EL (cell line): ENCODE results near the gene SYNPO2L.
A peak's percentile ranks its signal among the peaks of the same experiment; 100 is the strongest.
"Not testable (repeated sequence)": the region's sequence is repeated elsewhere in the genome, so short reads cannot be mapped to it uniquely, and the experiment has no call there.

Experiments
- DNase-seq: peaks from one replicate; pipeline ENCODE4 v3.0.0-alpha.2; 2016

The SYNPO2L gene, protein sequence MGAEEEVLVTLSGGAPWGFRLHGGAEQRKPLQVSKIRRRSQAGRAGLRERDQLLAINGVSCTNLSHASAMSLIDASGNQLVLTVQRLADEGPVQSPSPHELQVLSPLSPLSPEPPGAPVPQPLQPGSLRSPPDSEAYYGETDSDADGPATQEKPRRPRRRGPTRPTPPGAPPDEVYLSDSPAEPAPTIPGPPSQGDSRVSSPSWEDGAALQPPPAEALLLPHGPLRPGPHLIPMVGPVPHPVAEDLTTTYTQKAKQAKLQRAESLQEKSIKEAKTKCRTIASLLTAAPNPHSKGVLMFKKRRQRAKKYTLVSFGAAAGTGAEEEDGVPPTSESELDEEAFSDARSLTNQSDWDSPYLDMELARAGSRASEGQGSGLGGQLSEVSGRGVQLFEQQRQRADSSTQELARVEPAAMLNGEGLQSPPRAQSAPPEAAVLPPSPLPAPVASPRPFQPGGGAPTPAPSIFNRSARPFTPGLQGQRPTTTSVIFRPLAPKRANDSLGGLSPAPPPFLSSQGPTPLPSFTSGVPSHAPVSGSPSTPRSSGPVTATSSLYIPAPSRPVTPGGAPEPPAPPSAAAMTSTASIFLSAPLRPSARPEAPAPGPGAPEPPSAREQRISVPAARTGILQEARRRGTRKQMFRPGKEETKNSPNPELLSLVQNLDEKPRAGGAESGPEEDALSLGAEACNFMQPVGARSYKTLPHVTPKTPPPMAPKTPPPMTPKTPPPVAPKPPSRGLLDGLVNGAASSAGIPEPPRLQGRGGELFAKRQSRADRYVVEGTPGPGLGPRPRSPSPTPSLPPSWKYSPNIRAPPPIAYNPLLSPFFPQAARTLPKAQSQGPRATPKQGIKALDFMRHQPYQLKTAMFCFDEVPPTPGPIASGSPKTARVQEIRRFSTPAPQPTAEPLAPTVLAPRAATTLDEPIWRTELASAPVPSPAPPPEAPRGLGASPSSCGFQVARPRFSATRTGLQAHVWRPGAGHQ

DNA sequence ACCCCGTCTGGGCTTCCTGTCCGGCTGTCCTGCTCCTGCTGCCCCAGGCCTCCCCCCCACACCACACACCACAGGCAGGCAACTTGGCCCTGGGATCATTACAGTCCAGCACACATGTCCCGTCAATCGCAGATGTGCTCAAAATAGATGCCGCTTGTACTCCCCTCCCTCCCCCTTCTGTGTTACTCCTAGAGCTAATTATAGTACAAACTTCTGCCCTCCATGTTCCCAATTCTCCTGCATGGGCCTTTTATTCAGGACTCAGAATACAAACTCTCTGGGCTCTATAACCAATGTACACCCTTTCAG lies at the start of gene SYNPO2L:
Gene SYNPO2L (minus strand): TSS at position 40 of the 309 bp plus-strand sequence. CDS start 107 bp downstream, outside the sequence.
- DNase-seq, result no peak

DNA sequence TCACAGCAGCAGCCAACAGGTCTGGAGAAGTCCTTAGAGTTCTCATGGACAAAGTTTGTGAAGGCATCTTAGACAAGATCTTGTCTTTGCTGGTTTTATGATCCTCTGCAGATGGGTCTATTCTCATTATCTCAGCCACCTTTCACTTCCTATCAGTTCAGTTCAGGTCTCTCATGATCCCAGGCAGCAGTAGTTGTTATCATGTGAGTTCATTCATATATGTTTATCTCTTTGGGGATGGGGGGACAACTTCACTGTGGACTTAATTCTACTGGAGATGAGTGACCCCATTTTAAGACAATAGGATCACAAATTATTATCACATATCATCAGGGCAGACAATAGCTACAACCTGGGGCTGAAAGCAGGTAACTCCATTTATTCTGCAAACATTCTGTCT lies 48.1 kb upstream of the SYNPO2L start:
- DNase-seq, result not testable (repeated sequence)

DNA sequence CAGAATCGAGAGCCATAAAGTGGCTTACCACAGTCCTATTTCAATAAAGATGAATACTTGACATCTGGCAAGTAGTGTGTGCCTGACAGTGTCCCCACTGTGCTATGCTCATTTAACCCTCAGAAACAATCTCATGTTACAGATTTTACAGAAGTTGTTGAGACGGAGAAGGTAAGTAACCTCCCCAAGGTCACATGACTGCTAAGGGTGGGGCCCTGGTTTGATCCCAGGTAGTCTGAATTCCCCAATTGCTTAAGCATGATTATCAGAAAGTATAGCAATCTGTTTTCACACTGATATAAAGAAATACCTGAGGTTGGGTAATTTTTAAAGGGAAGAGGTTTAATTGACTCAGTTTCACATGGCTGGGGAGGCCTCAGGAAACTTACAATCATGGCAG lies 43.0 kb upstream of the SYNPO2L start:
- not testable (repeated sequence) for DNase-seq

DNA sequence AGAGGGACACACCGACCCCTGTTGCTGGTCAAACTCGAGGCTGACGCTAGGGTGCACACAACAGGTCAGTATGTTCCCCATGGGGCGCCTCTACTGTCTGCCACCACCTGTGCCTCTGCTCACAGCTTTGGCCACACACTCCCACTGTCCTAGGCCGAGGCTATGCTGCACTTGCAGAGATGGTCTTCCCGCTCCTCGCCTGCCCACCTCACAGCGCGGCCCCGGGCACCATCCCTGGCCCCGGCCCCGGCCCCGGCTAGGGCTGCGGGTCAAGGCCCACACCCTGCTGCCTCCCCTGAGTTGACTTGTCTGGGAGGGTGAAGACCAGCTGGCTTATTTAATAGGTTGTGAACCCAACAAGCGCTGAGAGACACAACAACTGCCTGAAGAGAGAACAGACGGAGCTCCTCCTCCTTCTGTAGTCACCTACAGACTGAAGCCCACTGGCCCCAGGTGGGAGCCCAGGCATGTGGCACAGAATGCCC lies 41.9 kb upstream of the SYNPO2L start, which contains the start of gene AGAP5:
Gene AGAP5 (minus strand): TSS at position 435 of the 485 bp plus-strand sequence. CDS start 354 bp downstream, at position 81.
- not testable (repeated sequence) for DNase-seq

DNA sequence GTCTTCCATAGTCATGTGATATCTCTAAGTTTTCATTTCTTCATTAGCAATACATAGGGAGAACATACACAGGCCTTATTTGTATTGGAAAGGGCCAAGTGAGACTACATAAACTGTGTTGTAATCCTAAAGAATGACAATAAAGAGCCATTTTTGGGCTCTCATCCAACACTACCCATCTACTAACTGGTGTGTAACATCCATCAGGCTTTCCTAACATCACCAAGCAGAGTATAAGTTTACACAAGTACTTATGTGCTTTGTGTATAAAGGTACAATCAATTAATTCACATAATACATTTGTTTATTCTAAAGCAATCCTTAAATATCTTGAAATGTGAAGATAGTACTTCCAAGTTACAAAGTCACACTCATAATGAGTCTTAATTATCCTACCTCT lies 39.5 kb upstream of the SYNPO2L start:
- DNase-seq, result not testable (repeated sequence)

DNA sequence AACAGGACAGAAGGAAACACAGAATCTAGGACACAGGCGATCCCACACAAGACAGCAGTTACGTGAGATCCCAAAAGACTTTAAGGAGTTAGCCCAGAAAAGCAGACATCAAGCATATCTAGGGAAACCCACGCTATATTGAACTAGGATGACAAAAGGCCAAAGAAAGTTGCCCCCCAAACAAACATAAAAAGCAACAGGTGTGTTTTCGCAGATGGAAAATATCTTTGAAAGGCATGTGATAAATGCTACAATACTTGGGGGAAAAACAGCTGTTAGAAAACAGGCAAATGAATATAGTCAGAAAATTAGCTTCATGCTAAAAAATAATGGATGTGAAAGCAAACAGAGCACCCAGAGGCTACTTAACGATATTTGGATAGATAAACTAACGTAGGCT lies 34.9 kb upstream of the SYNPO2L start:
- not testable (repeated sequence) for DNase-seq

DNA sequence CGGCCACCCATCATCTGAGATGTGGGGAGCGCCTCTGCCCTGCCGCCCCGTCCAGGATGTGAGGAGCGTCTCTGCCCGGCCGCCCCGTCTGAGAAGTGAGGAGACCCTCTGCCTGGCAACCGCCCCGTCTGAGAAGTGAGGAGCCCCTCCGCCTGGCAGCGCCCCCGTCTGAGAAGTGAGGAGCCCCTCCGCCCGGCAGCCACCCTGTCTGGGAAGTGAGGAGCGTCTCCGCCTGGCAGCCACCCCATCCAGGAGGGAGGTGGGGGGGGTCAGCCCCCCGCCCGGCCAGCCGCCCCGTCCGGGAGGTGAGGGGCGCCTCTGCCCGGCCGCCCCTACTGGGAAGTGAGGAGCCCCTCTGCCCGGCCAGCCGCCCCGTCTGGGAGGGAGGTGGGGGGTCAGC lies 33.8 kb upstream of the SYNPO2L start:
- not testable (repeated sequence) for DNase-seq

DNA sequence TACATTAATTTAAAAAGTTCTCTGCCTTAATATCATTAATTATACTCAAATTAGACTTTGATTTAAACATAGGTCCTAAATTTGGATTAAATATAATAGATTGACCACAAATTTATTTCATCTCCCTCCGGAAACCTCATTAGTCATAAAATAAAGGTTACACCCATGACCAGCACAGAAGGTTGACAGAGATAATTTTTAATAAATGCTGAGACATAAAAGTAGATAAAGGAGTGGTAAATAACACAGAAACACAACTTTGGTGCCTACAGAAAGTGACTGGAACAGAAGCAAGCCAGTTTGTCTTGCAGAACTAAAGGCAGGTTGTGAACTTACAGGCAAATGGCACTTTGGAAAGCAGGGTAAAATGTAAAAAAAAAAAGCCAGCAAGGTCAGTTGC lies 31.8 kb upstream of the SYNPO2L start:
- not testable (repeated sequence) for DNase-seq

DNA sequence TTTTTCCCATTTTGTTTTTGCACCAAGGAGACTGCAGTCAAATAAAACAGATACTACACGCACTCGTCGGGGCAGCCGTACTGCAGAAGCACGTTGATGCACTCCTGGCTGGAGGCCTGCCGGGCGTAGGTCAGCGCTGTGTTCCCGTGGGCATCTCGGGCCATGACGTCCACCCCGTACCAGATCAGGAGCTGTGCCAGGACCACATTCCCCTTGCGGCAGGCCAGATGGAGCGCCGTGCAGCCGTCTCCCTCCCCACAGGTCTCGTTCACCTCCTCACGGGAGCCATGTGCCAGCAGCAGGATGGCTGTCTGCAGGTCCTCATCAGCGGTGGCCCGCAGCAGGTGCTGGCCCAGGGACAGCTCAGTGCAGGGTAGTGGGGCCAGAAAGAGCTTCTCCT lies 18.7 kb upstream of the SYNPO2L start:
- not testable (repeated sequence) for DNase-seq

DNA sequence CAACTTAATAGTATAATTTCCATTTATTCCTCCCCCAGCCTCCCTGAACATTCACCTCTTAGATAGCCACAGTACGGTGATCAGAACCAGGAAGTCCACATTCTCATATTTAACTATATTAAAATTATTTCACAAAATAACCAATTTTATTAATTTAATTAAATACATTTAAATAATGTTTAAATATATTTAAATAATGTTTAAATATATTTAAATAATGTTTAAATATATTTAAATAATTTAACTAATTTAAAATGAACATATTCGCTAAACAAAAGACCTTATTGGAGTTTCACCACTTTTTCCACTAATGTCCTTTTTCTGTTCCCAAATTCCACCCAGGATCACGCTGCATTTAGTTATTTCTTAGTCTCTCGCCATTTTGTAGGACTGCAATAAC lies 12.5 kb upstream of the SYNPO2L start:
- DNase-seq, result not testable (repeated sequence)

DNA sequence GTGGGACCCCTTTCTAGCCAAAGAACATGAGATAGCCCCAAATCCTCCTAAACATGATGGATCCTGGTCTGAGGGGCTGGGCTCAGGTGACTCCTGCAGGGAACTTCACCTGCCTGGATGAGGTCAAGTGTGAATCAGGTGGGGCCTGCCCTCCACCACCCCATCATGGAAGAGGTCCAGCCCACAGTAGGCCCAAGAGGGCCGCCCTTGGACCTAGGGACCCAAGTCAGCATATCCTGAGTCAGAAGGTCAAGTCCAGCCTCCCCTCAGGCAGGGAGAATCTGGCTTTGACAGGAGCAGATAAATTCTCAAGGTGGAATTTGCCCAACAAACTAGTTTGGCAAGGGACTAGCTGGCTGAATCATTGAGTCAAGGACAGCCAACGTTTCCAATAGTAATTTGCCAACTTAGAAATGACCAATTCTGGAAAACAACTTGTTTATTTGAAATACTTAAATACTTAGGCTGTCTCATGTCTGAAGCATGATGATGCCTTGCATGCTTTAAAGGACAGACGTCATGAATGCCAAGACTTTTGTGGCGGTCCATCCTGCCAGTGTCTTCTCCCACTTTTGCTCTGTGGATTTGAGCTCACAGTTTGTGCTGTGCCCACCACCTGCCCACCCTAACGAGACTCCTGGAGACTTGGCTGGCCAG lies 10.5 kb upstream of the SYNPO2L start:
- peak; percentile 60 for DNase-seq

DNA sequence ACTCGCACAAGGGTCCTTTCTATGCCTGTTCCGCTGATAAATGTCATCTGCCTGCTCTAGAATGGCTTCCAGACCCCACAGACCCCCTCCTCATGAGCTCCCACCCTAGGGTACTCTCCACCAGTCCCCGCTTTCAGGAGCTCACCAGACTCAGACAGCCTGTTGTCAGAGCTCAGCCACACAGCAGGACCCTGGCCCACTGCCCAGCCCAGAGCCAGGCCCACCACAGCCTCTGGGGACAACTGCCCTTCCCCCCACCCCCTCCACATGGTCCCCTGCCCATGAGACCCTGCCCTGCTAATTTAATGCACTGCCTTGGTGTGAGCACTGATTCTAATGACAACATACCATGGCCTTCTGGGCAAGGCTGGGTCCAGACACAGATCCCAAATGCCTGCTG lies 9.8 kb upstream of the SYNPO2L start:
- DNase-seq, result not testable (repeated sequence)

DNA sequence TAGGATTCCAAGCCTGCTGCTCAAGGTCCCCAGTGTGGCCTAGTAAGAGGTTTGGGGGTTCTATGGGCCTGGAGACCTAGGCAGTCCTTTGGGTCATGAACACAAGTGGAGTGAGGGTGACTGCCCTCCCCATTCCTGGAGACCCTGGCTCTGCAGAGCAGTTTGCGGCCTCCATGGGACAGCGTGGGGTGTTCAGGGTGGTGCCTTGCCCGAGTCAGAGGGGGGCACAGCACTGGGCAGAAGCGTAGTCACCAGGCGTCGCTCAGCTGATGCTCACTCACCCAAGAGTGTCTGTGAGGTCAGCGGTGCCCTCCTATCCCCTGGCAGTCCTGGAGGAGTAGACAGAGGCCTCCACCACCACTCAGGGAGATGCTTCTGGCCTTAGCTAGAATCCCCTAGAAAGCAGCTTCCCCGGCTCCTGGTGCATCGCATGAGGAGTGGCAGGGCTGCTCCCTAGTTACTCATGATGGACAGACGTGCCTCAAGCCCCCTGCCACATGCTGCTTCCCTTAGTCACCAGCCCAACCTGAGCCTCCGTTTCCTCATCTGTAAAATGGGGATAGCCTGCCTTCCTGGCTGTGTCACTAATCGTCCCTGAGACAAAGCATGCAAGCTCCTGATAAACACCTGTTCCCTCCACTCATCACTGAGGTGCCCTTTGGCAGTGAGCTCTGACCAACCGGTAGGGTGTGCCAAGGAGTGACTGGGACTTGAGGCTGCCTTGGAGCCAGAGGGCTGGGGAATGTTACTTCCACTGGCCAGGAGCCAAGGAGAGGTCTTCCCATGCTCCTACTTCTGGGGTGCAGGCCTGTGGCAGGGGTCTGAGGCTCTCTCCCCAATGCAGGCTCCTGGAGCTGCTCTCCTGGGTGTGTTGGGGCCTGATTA lies 8.6 kb upstream of the SYNPO2L start:
- DNase-seq, result not testable (repeated sequence)

DNA sequence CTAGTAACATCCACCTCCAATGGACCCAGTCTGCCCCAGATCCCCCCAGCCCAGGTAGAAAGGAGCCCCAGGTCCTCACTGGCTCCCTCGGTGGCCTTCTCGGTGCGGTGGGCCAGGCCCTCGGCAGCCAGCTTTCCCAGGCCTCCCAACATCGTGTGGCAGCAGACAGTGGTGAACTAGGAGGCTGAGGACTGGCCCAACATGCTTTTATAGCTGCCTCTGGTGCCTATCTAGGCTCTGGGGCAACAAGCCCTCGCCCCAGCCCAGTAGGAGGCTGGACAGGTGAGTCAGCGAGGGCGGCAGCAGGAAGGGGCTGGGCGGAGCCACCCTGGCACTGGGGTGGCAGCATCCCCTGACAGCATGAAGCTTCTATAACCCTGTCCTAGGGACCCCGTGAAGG lies 7.8 kb upstream of the SYNPO2L start:
- not testable (repeated sequence) for DNase-seq

DNA sequence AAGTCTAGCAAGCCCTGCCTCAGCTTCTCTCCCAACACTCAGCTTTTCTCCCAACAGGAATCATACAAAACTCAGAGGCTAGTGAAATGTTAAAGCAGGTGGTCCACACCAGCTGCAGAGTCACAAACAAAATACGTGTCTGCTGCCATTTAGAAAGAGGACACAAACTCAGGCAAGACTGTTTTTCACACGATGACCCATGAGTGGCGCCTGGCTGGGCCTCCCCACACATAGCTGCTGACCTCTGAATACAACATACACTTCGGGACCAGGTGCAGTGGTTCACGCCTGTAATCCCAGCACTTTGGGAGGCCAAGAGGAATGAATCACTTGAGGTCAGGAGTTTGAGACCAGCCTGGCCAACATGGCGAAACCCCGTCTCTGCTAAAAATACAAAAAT lies 6.9 kb upstream of the SYNPO2L start:
- not testable (repeated sequence) for DNase-seq

DNA sequence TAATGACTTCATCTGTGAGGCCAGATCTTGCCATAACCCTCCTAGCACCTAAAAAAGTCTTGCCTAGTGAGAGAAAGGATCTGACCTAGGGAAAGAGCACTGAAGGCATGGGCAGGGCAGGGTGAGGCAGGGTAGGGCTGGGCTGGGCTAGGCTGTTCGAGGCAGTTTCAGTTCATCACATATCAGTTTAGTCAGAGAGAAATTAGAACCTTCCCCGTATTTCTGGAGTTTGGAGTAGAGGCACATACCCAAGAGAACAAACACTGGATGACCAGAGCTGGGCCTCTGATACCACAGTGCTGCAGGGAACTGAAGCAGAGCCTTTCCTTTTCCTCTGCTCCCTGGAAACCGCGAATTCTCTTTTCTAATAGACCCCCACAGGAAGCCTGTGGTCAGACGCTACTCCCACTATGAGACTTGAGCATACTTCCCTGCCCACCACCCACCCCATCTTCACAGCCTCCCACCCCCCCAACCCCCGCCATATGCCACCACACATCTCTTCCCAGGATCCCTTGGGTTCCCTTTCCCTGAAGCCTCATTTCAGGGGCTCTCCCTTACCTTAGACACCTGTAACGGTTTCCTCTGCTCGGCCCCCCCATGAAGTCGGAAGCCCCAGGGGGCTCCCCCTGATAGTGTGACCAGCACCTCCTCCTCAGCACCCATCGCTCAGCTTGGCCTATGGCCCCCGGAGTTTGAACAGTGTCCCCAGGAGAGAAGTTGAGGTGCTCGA lies 406 bp downstream of the SYNPO2L start:
- no peak for DNase-seq

DNA sequence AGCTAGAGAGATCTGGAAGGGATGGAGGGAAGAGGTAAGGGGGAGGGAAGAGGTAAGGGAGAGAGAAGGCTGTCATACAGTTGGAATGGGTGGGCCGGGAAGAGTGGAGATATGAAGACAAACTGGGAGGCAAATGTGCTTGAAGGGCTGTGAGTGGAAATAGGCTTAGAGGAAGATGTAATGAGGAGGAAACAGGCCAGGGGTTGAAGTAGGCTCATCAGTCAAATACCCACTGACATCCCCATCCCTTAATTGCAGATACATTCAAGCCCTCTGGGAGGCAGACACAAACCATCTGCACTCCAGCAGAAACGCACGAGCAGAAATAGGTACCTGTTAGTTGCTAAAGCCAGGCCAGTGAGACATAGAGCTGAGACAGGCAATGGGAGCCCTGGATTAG lies 2.1 kb downstream of the SYNPO2L start:
- DNase-seq, result peak; percentile 26

DNA sequence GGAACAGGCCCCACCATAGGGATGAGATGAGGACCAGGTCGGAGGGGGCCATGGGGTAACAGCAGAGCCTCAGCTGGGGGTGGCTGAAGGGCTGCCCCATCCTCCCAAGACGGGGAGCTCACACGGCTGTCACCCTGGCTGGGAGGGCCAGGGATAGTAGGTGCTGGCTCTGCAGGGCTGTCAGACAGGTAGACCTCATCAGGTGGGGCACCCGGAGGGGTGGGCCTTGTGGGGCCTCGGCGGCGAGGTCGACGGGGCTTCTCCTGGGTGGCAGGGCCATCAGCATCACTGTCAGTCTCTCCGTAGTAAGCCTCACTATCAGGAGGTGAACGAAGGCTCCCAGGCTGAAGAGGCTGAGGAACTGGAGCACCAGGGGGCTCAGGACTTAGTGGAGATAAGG lies 2.6 kb downstream of the SYNPO2L start:
- DNase-seq, result no peak

DNA sequence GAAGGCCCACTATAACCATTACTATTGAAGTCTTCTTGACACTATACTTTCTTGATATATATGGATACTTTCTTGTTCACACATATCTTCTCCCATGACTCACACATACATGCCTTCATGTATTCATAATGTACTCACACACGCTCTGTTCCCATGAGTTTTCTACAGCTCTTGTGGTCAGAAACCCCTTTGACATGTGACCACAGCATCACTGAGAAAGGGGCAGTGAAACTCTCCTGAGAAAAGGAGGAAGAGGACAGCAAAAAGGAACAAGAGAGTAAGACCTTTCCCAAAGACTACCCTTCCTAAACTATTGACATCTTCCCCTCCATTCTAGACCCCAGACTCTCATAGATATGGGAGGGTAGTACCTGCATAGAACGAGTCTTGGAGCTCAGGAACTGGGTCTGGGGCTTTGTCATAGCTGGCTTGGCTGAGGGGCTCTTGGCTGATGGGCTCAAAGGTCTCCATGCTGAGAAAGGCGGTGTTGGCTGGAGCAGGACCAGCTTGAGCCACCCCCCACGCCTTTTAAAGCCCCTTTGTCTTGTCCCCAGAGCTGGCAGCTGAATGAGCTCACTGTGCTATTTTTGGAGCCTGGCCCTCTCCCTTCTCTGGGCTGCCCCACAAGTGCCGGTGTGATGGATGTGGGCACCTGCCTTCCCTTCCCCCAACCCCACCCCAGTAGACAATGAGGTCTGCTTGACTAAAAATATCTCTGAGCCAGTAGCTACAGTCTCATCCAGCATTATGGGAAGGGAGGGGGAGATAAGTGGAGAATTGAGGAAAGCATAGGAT lies 5.1 kb downstream of the SYNPO2L start:
- peak; percentile 85 for DNase-seq

DNA sequence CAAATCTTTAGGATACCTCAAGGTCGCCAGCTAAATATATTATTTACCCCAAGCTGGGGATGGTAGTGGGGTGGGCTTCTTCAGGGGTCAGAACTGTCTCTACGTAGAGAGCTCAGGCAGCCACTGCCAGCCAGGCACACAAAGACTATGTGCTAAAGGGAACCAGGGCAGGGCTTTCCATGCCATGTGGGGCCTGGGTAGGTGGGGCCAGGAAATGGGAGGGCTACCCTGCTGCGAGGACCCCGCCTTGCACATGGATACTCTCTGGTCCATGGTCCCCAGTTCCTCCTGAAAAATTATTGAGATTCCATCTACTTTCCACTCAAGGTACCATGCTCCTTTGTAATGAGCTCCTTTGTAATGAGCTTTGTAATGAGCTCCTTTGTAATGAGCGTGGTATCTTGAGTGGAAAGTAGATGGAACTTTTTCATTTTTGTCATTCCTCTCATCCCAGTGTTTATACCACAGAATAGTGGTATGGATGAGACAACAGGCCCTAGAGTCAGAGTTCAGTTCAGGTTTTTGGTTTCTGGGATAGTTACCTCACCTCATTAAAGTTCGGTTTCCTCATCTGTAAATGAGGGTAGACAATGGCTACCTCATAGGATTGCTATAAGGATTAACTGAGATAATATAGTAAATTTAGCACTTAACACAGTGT lies 5.8 kb downstream of the SYNPO2L start:
- DNase-seq, result peak; percentile 64
